Left renal cortex interstitium (tissue), 4 donors: Measurements from ENCODE around the gene KRTAP4-16. TPM values are rescaled to one million over a fixed set of nuclear protein-coding genes. Genes with fewer than 3 reads are reported as not detected.

Experiments
- polyA plus RNA-seq, 4 donors: library from polyadenylated mRNA; unstranded; fragments of 120-200 nt; gene quantifications; one replicate each; pipeline ENCODE4 v1.2.1, GENCODE V29; 2013; ENCODE audit not compliant: insufficient read length in 4 of 4

KRTAP4-16 gene
- polyA plus RNA-seq, 4 donors: not detected

Other genes with a start within 250 kb of the KRTAP4-16 start
- gene KRT12, start 235.0 kb downstream of the KRTAP4-16 start, polyA plus RNA-seq: under 1 TPM in 1 of 4 donors, not detected in 3; 0.28 TPM
- under 1 TPM in 2 of 4 donors, not detected in 2; 0.20 to 0.24 TPM for gene KRT20, start 217.0 kb downstream of the KRTAP4-16 start, polyA plus RNA-seq
- gene KRT23, start 164.6 kb downstream of the KRTAP4-16 start, polyA plus RNA-seq: 1 to 10 TPM in 3 of 4 donors, under 1 TPM in 1; 0.57 to 2.3 (median 1.6) TPM
- gene KRT39, start 135.3 kb downstream of the KRTAP4-16 start, polyA plus RNA-seq: under 1 TPM in 1 of 4 donors, not detected in 3; 0.09 TPM
- gene KRT40, start 117.9 kb downstream of the KRTAP4-16 start, polyA plus RNA-seq: under 1 TPM in 1 of 4 donors, not detected in 3; 0.08 TPM
- not detected for gene KRTAP3-3, start 108.0 kb downstream of the KRTAP4-16 start, polyA plus RNA-seq
- not detected for gene KRTAP3-2, start 102.3 kb downstream of the KRTAP4-16 start, polyA plus RNA-seq
- not detected for gene KRTAP3-1, start 93.1 kb downstream of the KRTAP4-16 start, polyA plus RNA-seq
- gene KRTAP1-5, start 75.0 kb downstream of the KRTAP4-16 start, polyA plus RNA-seq: not detected
- not detected for gene KRTAP1-4, start 72.0 kb downstream of the KRTAP4-16 start, polyA plus RNA-seq
- gene KRTAP1-3, start 67.3 kb downstream of the KRTAP4-16 start, polyA plus RNA-seq: not detected
- not detected for gene KRTAP1-1, start 60.8 kb downstream of the KRTAP4-16 start, polyA plus RNA-seq
- gene KRTAP2-1, start 54.9 kb downstream of the KRTAP4-16 start, polyA plus RNA-seq: not detected
- not detected for gene KRTAP2-2, start 47.0 kb downstream of the KRTAP4-16 start, polyA plus RNA-seq
- not detected for gene KRTAP2-3, start 42.1 kb downstream of the KRTAP4-16 start, polyA plus RNA-seq
- not detected for gene KRTAP2-4, start 36.3 kb downstream of the KRTAP4-16 start, polyA plus RNA-seq
- gene KRTAP4-7, start 18.1 kb downstream of the KRTAP4-16 start, polyA plus RNA-seq: not detected
- not detected for gene KRTAP4-8, start 4.1 kb downstream of the KRTAP4-16 start, polyA plus RNA-seq
- not detected for gene KRTAP4-9, start 3.2 kb upstream of the KRTAP4-16 start, polyA plus RNA-seq
- not detected for gene KRTAP4-11, start 16.2 kb upstream of the KRTAP4-16 start, polyA plus RNA-seq
- not detected for gene KRTAP4-12, start 22.0 kb upstream of the KRTAP4-16 start, polyA plus RNA-seq
- gene KRTAP4-6, start 38.3 kb upstream of the KRTAP4-16 start, polyA plus RNA-seq: not detected
- not detected for gene KRTAP4-5, start 47.6 kb upstream of the KRTAP4-16 start, polyA plus RNA-seq
- gene KRTAP4-4, start 58.5 kb upstream of the KRTAP4-16 start, polyA plus RNA-seq: not detected
- not detected for gene KRTAP4-3, start 66.0 kb upstream of the KRTAP4-16 start, polyA plus RNA-seq
- not detected for gene KRTAP4-2, start 76.0 kb upstream of the KRTAP4-16 start, polyA plus RNA-seq
- gene KRTAP4-1, start 82.7 kb upstream of the KRTAP4-16 start, polyA plus RNA-seq: not detected
- gene KRTAP9-1, start 87.7 kb upstream of the KRTAP4-16 start, polyA plus RNA-seq: not detected
- not detected for gene KRTAP9-2, start 124.4 kb upstream of the KRTAP4-16 start, polyA plus RNA-seq
- gene KRTAP9-3, start 130.2 kb upstream of the KRTAP4-16 start, polyA plus RNA-seq: not detected
- not detected for gene KRTAP9-8, start 135.8 kb upstream of the KRTAP4-16 start, polyA plus RNA-seq
- not detected for gene KRTAP9-4, start 147.5 kb upstream of the KRTAP4-16 start, polyA plus RNA-seq
- gene KRTAP9-9, start 153.2 kb upstream of the KRTAP4-16 start, polyA plus RNA-seq: not detected
- under 1 TPM in 3 of 4 donors, not detected in 1; 0.09 to 0.14 (median 0.10) TPM for gene KRTAP9-6, start 163.2 kb upstream of the KRTAP4-16 start, polyA plus RNA-seq
- not detected for gene KRTAP9-7, start 173.5 kb upstream of the KRTAP4-16 start, polyA plus RNA-seq
- gene KRTAP29-1, start 200.6 kb upstream of the KRTAP4-16 start, polyA plus RNA-seq: not detected
- gene KRTAP16-1, start 207.1 kb upstream of the KRTAP4-16 start, polyA plus RNA-seq: not detected
- not detected for gene KRTAP17-1, start 213.5 kb upstream of the KRTAP4-16 start, polyA plus RNA-seq
- gene KRT33A, start 248.6 kb upstream of the KRTAP4-16 start, polyA plus RNA-seq: not detected